IMR-90 (cell line): ENCODE results near the gene VPS35L.

Source experiments
- BHLHE40 ChIP-seq: fragments of 150-350 bp; IDR thresholded peaks from 2 replicates; pipeline ENCODE4 v1.6.1; 2016; ENCODE audit warnings: mild to moderate bottlenecking, low read depth, low read length
- CEBPB ChIP-seq: IDR thresholded peaks from 2 replicates; pipeline ENCODE4 v1.6.1; 2012; ENCODE audit warnings: low read depth, low read length, improper control_type of control experiment
- CHD1 ChIP-seq: IDR thresholded peaks from 2 replicates; pipeline ENCODE4 v1.6.1; 2012; ENCODE audit warnings: low read depth, low read length, improper control_type of control experiment
- CTCF ChIP-seq: conservative IDR thresholded peaks from 2 replicates; pipeline ENCODE4 v1.5.1; 2012; ENCODE audit warnings: mild to moderate bottlenecking, low read depth, low read length, improper control_type of control experiment
- ELK1 ChIP-seq: fragments of 150-350 bp; IDR thresholded peaks from 2 replicates; pipeline ENCODE4 v1.6.1; 2016; ENCODE audit warnings: low read depth, mild to moderate bottlenecking, low read length, moderate library complexity, borderline replicate concordance
- FOS ChIP-seq: fragments of 150-350 bp; IDR thresholded peaks from 2 replicates; pipeline ENCODE4 v1.6.1; 2016; ENCODE audit warnings: low read depth, low read length
- MAFK ChIP-seq: IDR thresholded peaks from 2 replicates; pipeline ENCODE4 v1.6.1; 2012; ENCODE audit warnings: low read depth, low read length, improper control_type of control experiment
- MAZ ChIP-seq: IDR thresholded peaks from 2 replicates; pipeline ENCODE4 v1.6.1; 2012; ENCODE audit warnings: low read depth, mild to moderate bottlenecking, low read length, improper control_type of control experiment, moderate library complexity, borderline replicate concordance
- MXI1 ChIP-seq: IDR thresholded peaks from 2 replicates; pipeline ENCODE4 v1.6.1; 2012; ENCODE audit warnings: low read depth, mild to moderate bottlenecking, low read length, moderate library complexity, borderline replicate concordance
- POLR2A ChIP-seq: IDR thresholded peaks from 2 replicates; pipeline ENCODE4 v1.6.1; 2012; ENCODE audit warnings: mild to moderate bottlenecking, low read depth, low read length
- RAD21 ChIP-seq: IDR thresholded peaks from 2 replicates; pipeline ENCODE4 v1.6.1; 2012; ENCODE audit warnings: low read length, improper control_type of control experiment
- RFX5 ChIP-seq: IDR thresholded peaks from 2 replicates; pipeline ENCODE4 v1.8.0; 2012; ENCODE audit warnings: low read depth, mild to moderate bottlenecking, low read length, moderate library complexity
- SMC3 ChIP-seq: fragments of 150-350 bp; IDR thresholded peaks from 2 replicates; pipeline ENCODE4 v1.6.1; 2016; ENCODE audit warnings: low read depth, mild to moderate bottlenecking, antibody characterized with exemption, low read length, moderate library complexity
- USF2 ChIP-seq: fragments of 150-350 bp; IDR thresholded peaks from 2 replicates; pipeline ENCODE4 v1.6.1; 2017; ENCODE audit warnings: mild to moderate bottlenecking, antibody characterized with exemption, low read length, low read depth

- TF ChIP-seq CTCF, result no peak
- TF ChIP-seq RFX5, result no peak
- TF ChIP-seq POLR2A, result no peak
- no peak for TF ChIP-seq RAD21
- no peak for TF ChIP-seq MAZ
- TF ChIP-seq ELK1, result no peak
- TF ChIP-seq USF2, result no peak
- no peak for TF ChIP-seq CEBPB
- TF ChIP-seq SMC3, result no peak
- TF ChIP-seq MAFK, result no peak
- no peak for TF ChIP-seq MXI1
- TF ChIP-seq CHD1, result no peak
- no peak for TF ChIP-seq FOS
- TF ChIP-seq BHLHE40, result no peak
Measured at GRCh38 chr16:19710191-19710908, 154.8 kb downstream of the VPS35L start.
